NCI-H2196 (cell line): Measurements from ENCODE around the gene SHISA9.

Source experiments
- DNase-seq: peaks from one replicate; lab custom pipeline; 2025; ENCODE audit not compliant: unreplicated experiment; lab: John Stamatoyannopoulos, UW

Gene SHISA9

GRCh38 chr16:13064821-13065220 is 163.4 kb downstream of the SHISA9 start:
- no peak for DNase-seq

- no peak for DNase-seq
Measured at GRCh38 chr16:13067648-13068047, 166.2 kb downstream of the SHISA9 start.

GRCh38 chr16:13068912-13069583 is 167.7 kb downstream of the SHISA9 start:
- DNase-seq: no peak

- DNase-seq: peak; percentile 86
Measured at GRCh38 chr16:13070268-13070667, 168.9 kb downstream of the SHISA9 start.

GRCh38 chr16:13076878-13077277 is 175.5 kb downstream of the SHISA9 start:
- no peak for DNase-seq

GRCh38 chr16:13077816-13078215 is 176.4 kb downstream of the SHISA9 start:
- DNase-seq: no peak

GRCh38 chr16:13080531-13080930 is 179.1 kb downstream of the SHISA9 start:
- DNase-seq: no peak

- DNase-seq: no peak
Measured at GRCh38 chr16:13081825-13082331, 180.5 kb downstream of the SHISA9 start.

- DNase-seq: no peak
Measured at GRCh38 chr16:13083681-13084080, 182.3 kb downstream of the SHISA9 start.

GRCh38 chr16:13084331-13084730 is 182.9 kb downstream of the SHISA9 start:
- DNase-seq: no peak

GRCh38 chr16:13093661-13094060 is 192.3 kb downstream of the SHISA9 start:
- no peak for DNase-seq

- DNase-seq: no peak
Measured at GRCh38 chr16:13095061-13095460, 193.7 kb downstream of the SHISA9 start.

GRCh38 chr16:13098536-13098935 is 197.1 kb downstream of the SHISA9 start:
- DNase-seq: no peak

- DNase-seq: no peak
Measured at GRCh38 chr16:13099822-13100221, 198.4 kb downstream of the SHISA9 start.

- no peak for DNase-seq
Measured at GRCh38 chr16:13100970-13101369, 199.6 kb downstream of the SHISA9 start.

- DNase-seq: no peak
Measured at GRCh38 chr16:13101828-13102227, 200.4 kb downstream of the SHISA9 start.

GRCh38 chr16:13102401-13102800 is 201.0 kb downstream of the SHISA9 start:
- DNase-seq: no peak

GRCh38 chr16:13103831-13104530 is 202.6 kb downstream of the SHISA9 start:
- DNase-seq: no peak

GRCh38 chr16:13104772-13105171 is 203.4 kb downstream of the SHISA9 start:
- no peak for DNase-seq

- DNase-seq: no peak
Measured at GRCh38 chr16:13105427-13105826, 204.0 kb downstream of the SHISA9 start.

- DNase-seq: no peak
Measured at GRCh38 chr16:13106464-13106863, 205.1 kb downstream of the SHISA9 start.

- DNase-seq: no peak
Measured at GRCh38 chr16:13108126-13108525, 206.7 kb downstream of the SHISA9 start.
